HG03558 (cell line): Measurements from ENCODE around the gene MAMLD1.
"Not testable (repeated sequence)": the region's sequence is repeated elsewhere in the genome, so short reads cannot be mapped to it uniquely, and the experiment has no call there.

ENCODE experiments used
- ATAC-seq: cut with Tn5 transposase; IDR thresholded peaks from one replicate; pipeline ENCODE4 v1.9.1; 2021; ENCODE audit warnings: moderate number of reproducible peaks; ENCODE audit not compliant: unreplicated experiment; ENCODE audit errors: extremely low read depth

The MAMLD1 gene, protein sequence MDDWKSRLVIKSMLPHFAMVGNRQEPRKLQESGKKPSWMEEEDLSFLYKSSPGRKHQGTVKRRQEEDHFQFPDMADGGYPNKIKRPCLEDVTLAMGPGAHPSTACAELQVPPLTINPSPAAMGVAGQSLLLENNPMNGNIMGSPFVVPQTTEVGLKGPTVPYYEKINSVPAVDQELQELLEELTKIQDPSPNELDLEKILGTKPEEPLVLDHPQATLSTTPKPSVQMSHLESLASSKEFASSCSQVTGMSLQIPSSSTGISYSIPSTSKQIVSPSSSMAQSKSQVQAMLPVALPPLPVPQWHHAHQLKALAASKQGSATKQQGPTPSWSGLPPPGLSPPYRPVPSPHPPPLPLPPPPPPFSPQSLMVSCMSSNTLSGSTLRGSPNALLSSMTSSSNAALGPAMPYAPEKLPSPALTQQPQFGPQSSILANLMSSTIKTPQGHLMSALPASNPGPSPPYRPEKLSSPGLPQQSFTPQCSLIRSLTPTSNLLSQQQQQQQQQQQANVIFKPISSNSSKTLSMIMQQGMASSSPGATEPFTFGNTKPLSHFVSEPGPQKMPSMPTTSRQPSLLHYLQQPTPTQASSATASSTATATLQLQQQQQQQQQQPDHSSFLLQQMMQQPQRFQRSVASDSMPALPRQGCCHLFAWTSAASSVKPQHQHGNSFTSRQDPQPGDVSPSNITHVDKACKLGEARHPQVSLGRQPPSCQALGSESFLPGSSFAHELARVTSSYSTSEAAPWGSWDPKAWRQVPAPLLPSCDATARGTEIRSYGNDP

DNA sequence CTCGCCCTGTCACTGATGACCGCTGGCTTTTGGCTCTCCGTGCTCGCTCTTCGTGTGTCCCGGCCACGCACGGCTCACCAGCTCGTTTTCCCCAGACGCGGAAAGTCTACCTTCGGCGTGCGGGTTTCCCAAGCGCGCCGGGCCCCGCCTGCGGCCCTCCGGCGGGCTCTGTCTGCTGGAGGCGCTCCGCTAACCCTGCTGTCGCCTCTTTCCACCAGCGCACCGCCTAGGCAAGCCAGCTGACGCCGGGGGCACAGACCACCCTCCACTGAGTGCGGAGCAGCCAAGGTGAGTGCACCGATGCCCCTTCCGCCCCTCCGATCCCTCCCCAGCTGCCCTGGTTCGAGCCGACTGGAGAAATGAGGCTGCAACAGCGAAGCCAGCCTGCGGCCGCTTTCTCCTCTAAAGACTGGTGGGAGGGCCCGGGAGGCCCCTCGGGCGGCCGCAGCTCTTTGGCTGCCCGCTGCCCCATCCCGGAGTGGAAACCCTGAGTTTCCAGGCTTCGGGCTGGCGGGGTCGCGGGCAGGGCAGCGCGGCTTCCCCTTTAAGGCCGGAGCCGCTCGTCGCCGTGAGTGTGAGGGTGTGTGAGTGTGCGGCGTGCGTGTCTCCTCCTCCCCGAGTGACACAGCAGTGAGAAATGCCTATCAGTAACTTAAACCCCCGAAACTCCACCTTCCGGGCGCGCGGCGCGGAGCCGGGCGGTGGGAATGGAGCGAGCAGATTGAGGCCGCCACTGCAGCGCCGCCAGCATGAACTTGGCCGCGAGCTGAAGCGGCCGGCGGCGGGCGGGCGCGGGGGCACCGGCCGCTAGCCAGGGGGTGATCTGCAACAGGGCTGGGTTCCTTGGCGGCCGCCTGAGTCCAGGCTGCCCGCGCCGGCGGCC lies at the start of gene MAMLD1:
TSS of gene MAMLD1 (plus strand) at position 719 of the 883 bp plus-strand sequence. CDS start 82,200 bp downstream, outside the sequence.
- no peak for ATAC-seq

DNA sequence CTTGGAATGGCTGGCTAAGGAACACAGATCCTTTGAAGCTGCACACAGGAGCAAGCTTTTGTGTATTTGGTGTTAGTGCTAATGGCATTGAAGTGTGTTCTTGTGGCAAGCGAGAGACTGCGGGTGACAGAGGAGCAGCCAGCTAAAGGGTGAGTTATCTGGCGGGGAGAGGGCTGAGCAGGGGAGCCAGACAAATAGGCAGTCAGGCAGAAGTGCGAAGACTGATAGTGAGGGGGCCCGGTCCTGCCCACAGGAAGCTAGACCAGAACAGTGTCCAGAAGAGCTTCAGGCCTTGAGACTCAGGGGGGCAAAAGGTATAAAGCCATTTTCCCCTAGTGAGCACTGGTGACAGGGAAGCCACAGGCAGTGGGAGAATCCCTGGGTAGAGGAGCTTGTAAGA lies 49.6 kb upstream of the MAMLD1 start:
- no peak for ATAC-seq

DNA sequence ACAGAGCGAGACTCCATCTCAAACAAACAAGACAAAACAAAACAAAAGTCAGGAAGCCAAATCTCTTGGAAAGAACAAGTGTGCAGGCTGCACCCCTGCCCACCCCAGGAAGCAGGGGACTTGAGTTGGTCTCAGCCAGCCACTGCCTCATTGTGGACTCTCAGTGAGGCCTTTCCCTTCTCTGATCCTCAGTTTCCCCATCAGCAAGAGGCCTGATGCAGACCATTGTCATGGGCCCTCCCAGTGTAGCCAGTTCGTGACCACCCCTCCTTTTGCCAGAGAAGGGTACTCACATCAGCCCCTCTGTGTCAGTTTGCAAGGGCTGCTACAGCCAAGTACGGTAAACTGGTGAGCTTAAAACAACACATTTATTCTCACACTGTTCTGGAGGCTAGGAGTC lies 48.9 kb upstream of the MAMLD1 start:
- no peak for ATAC-seq

DNA sequence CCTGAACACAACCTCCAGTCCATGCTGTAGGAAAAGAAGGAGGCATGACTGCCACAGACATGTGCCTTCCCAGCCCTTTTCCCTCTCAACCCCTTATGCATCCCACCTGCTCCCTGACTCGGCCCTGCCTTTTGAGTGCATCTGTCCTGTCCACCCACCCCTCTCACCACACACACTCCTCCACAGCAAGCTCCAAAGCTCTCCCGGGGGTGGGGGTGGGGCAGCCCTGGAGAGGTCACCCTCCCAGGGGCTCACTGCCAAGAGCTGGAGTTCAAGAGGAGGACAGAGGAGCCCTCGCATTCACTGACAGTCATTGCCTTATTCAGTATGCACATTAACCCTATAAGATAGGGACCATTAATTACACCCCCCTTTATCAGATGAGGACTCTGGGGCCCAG lies 46.6 kb upstream of the MAMLD1 start:
- ATAC-seq: no peak

DNA sequence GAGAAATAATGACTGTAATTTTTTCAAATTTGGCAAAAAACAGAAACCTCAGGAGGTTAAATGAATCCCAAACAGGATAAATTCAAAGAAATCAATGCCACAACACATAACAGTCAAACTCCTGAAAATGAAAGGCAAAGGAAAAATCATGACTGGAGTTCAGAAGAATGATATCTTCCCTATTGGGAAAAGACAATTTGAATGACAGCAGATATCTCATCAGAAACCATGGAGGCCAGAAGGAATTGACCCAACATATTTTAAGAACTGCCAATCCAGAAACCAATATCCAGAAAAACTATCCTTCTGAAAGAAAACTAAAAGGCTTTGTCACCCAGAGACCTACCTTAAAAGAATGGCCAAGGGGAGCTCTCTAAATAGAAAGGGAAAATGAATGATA lies 40.1 kb upstream of the MAMLD1 start:
- ATAC-seq: no peak

DNA sequence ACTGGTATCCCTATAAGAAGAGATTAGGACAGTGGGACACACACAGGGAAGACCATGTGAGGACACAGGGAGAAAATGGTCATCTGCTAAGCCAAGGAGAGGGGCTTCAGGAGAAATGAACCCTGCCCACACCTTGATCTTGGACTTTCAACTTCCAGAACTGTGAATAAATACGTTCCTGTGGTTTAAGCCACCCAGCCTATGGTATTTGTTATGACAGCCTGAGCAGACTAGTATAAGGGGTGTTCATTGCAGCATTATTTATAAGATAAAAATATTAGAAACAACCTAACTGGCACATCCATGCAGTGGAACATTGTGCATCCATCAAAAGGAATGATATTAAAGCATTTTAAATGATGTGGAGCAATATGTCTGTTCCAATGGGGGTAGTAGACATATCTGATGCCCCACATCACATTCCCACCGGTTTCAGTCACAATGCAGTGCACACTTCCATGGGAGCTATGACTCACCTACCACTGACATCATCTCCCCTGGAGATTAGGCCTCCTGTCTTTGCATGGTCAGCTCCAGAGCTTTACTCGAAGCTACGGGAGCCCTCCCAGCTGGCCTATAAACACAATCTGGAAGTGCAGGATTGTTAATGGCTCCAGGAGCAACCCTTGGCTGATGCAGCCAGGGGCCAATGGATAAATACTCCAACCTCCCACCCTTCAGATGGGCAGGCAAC lies 38.9 kb upstream of the MAMLD1 start:
- no peak for ATAC-seq

GRCh38 chrX:150324919-150325318 lies 38.2 kb upstream of the MAMLD1 start:
- no peak for ATAC-seq

DNA sequence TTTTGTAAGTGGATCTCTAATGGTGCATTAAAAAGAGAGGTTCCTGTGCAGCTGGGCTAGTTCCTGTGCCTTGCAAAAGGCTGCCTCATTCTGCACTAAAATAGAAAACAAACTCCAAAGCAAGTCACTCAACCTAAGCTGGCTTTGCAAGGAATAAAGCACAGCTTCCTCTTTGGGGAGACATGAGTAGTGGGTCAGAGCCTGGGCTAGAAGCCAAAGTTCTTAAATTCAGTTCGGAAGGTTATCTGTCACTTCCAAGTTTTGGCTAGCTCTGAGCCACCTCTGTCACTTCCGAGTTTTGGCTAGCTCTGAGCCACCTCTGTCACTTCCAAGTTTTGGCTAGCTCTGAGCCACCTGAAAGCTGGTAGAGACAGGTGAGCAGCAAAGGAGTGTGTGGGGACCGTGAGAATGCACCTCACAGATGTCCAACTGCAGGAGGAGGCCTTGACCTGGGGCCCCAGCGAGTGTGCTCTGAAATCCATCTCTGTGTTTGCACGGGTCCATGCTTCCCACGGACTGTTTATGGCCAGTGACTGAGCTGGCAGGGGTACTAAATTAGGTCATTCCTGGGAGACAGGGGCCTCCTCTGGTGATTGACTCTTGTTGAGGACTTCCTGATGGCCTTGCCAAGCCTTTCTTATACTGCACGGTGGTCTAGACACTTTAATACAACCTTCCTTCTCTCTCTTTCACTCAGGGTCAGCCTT lies 36.4 kb upstream of the MAMLD1 start:
- no peak for ATAC-seq

DNA sequence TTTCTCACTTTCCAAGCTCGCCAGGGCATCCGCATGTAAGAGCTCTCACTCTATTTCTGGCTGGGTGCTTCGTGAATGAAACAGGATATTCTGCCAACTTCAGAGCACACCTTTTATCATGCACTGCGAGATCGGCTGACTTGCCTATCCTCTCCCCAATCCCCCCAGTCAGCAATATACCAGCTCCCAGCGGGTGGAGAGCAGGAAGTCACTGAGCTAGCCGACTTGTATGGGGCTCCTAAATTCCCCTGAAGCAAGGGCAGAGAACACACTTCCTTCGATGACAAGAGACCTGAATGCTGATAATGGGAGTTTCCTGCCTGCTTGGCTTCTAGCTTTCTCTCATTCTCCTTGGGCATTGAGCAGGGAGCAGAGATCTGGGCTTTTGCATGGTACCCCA lies 33.8 kb upstream of the MAMLD1 start:
- ATAC-seq: no peak

DNA sequence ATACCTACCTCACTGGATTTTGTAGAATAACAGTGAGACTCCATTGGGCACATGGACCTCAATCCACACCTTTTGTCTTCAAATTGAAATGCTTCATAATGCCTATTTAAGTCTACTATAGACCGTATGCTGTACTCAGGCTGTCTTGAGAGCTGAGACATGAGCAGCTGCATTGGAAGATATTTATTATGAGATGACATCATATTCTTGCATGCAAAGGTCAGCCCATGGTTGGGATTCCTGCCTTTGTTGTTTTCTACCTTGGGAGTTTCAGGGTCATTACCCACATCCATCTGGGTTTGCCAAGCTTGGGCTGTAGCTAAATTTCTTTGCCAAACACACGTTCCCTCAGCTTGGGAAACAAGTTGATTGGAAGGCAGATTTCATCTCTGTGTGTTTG lies 33.2 kb upstream of the MAMLD1 start:
- ATAC-seq: no peak

DNA sequence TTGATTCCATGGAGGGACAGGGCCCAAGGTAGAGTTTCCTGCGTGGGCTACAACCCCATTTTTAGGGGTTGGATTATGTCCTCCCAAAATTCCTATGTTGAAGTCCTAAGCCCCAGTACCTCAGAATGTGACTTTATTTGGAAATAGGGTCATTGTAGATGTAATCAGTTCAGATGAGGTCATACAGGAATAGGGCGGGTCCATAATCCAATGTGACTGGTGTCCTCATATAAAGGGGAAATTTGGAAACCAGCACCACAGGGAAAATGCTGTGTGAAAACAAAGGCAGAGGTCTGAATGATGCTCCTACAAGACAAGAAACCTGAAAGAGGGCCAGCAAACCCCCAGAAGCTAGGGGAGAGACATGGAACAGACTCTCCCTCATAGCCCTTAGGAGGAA lies 31.1 kb upstream of the MAMLD1 start:
- ATAC-seq: no peak

DNA sequence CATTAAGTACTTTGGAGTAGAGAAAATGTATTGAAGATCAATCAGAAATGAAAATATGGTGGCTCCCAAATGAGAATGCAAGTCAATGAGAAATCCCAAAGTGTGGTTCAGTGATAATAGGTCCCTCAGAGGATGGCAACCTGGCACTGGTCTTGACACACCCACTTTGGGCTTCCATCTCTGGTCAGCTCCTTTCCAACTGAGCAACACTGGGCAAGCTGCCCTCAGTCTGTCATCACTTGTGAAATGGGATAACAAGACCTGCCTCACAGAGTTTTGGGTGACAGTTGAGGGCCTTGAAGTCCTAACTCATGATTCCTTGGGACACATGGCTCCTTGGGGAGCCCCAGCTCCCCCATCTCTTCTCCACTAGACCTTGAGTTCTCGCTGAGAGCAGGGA lies 29.0 kb upstream of the MAMLD1 start:
- no peak for ATAC-seq

- ATAC-seq: no peak
Observed at GRCh38 chrX:150334981-150335380, 28.1 kb upstream of the MAMLD1 start.

GRCh38 chrX:150337026-150337425 lies 26.1 kb upstream of the MAMLD1 start:
- ATAC-seq: no peak

DNA sequence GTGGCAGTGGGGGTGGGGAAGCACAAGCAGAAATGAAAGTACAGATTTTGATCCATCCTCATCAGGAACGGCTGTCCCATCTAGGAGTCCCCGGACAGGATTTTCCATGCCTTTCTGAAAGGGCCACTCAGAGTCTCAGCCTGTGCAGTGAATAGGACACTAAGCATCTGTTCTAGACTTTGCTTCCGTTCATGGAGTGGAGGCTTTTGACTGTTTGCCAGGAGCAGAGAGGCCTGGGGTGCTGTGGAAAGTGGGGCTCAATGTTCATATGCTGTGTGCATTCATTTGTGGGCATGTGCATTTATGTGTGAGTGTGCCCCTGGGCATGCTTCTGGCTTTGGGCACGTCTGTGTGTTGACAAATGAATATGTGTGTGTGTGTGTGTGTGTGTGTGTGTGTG lies 25.6 kb upstream of the MAMLD1 start:
- no peak for ATAC-seq

- no peak for ATAC-seq
Observed at GRCh38 chrX:150338615-150339014, 24.5 kb upstream of the MAMLD1 start.

GRCh38 chrX:150339736-150340135 lies 23.4 kb upstream of the MAMLD1 start:
- ATAC-seq: no peak

- ATAC-seq: not testable (repeated sequence)
Observed at GRCh38 chrX:150340326-150340725, 22.8 kb upstream of the MAMLD1 start.

GRCh38 chrX:150347471-150347870 lies 15.6 kb upstream of the MAMLD1 start:
- no peak for ATAC-seq
